WERI-Rb-1 (cell line): Measurements from ENCODE around the gene PCDHB1.

ENCODE experiments used
- DNase-seq: peaks from one replicate; pipeline ENCODE4 v3.0.0-alpha.2; 2020
- H3K27ac ChIP-seq: fragments of 250-450 bp; sonication (Bioruptor Pico); 2 replicates; pipeline ENCODE4 v1.5.1; 2020; ENCODE audit warnings: mild to moderate bottlenecking, moderate library complexity
- H3K27me3 ChIP-seq: fragments of 250-450 bp; sonication (Bioruptor Pico); 2 replicates; pipeline ENCODE4 v1.5.1; 2021; ENCODE audit warnings: mild to moderate bottlenecking, low read depth, moderate library complexity; ENCODE audit not compliant: insufficient read depth, severe bottlenecking
- H3K36me3 ChIP-seq: fragments of 250-450 bp; sonication (Bioruptor Pico); 2 replicates; pipeline ENCODE4 v1.5.1; 2020; ENCODE audit warnings: mild to moderate bottlenecking, moderate library complexity
- H3K4me3 ChIP-seq: 2 replicates; pipeline ENCODE4 v1.5.1; 2011; ENCODE audit warnings: low read depth, mild to moderate bottlenecking, control low read depth, low read length
- H3K9me3 ChIP-seq: fragments of 250-450 bp; sonication (Bioruptor Pico); 2 replicates; pipeline ENCODE4 v1.5.1; 2021; ENCODE audit warnings: mild to moderate bottlenecking, moderate library complexity; ENCODE audit not compliant: severe bottlenecking
- TF ChIP-seq, protein P1 (sequence below): IDR thresholded peaks from 2 replicates; pipeline ENCODE4 v1.5.1; 2011; ENCODE audit warnings: low read depth, mild to moderate bottlenecking, control low read depth, inconsistent platforms, low read length

PCDHB1 gene

GRCh38 chr5:141040771-141041426 lies 10.3 kb upstream of the PCDHB1 start:
- no peaks in the 10 kb centered on the region for H3K9me3 ChIP-seq
- H3K27ac ChIP-seq = peak overlapping the region; percentile 99
- H3K27me3 ChIP-seq = no peaks in the 10 kb centered on the region
- DNase-seq = peak; percentile 98
- H3K4me3 ChIP-seq = peak overlapping the region; percentile 95
- TF ChIP-seq, protein P1, sequence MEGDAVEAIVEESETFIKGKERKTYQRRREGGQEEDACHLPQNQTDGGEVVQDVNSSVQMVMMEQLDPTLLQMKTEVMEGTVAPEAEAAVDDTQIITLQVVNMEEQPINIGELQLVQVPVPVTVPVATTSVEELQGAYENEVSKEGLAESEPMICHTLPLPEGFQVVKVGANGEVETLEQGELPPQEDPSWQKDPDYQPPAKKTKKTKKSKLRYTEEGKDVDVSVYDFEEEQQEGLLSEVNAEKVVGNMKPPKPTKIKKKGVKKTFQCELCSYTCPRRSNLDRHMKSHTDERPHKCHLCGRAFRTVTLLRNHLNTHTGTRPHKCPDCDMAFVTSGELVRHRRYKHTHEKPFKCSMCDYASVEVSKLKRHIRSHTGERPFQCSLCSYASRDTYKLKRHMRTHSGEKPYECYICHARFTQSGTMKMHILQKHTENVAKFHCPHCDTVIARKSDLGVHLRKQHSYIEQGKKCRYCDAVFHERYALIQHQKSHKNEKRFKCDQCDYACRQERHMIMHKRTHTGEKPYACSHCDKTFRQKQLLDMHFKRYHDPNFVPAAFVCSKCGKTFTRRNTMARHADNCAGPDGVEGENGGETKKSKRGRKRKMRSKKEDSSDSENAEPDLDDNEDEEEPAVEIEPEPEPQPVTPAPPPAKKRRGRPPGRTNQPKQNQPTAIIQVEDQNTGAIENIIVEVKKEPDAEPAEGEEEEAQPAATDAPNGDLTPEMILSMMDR = peak; percentile 35; the same call in 1 of the 2 replicates
- no peaks in the 10 kb centered on the region for H3K36me3 ChIP-seq

DNA sequence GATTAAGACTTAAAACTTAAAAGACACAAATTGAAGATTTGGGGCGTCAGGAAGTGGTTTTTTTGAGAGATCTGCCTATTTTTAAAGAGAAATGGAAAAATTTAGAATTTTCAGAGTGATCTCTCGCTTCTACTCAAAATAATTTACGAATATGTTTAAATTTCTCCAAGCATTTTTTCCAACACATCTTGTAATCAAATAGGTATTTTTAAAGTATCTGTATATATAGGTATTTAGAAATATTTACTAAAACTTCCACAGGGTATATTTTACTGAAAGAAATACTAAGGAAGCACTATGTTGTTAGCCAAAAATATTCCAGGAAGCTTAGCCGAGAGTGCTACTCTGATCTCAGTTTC lies 9.8 kb upstream of the PCDHB1 start:
- TF ChIP-seq, protein P1 = no peak
- Histone ChIP-seq H3K27me3 (no peaks in the 10 kb centered on the region), H3K27ac (no peak overlapping the region), H3K9me3 (no peaks in the 10 kb centered on the region), H3K36me3 (no peaks in the 10 kb centered on the region), H3K4me3 (no peak overlapping the region)
- DNase-seq = no peak

- Histone ChIP-seq H3K4me3 (no peak overlapping the region), H3K9me3 (no peaks in the 10 kb centered on the region), H3K27ac (no peak overlapping the region), H3K27me3 (no peaks in the 10 kb centered on the region), H3K36me3 (no peaks in the 10 kb centered on the region)
- TF ChIP-seq, protein P1 = no peak
- no peak for DNase-seq
Measured at GRCh38 chr5:141042555-141042954, 8.6 kb upstream of the PCDHB1 start.

DNA sequence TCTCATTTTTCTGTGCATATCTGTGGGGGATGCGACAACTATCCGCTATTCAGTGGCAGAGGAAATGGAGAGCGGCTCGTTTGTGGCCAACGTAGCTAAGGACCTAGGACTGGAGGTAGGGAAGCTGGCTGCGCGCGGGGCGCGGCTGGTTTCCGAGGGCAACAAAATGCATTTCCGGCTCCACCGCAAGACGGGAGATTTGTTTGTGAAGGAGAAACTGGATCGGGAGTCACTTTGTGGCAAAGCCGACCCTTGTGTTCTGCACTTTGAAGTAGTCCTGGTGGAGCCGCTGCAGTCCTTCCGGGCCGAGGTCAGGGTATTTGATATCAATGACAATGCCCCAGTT lies 320 bp downstream of the PCDHB1 start:
- H3K27me3 ChIP-seq = peaks cover 5% of the 10 kb centered on the region
- H3K27ac ChIP-seq = no peak overlapping the region
- no peaks in the 10 kb centered on the region for H3K36me3 ChIP-seq
- DNase-seq = no peak
- no peaks in the 10 kb centered on the region for H3K9me3 ChIP-seq
- TF ChIP-seq, protein P1 = no peak
- H3K4me3 ChIP-seq = peak overlapping the region; percentile 14; the same call in 1 of the 2 replicates

- H3K36me3 ChIP-seq = no peaks in the 10 kb centered on the region
- DNase-seq = no peak
- H3K4me3 ChIP-seq = no peak overlapping the region
- TF ChIP-seq, protein P1 = no peak
- H3K9me3 ChIP-seq = no peaks in the 10 kb centered on the region
- H3K27ac ChIP-seq = no peak overlapping the region
- H3K27me3 ChIP-seq = no peaks in the 10 kb centered on the region
Measured at GRCh38 chr5:141077826-141078225, 26.7 kb downstream of the PCDHB1 start.

DNA sequence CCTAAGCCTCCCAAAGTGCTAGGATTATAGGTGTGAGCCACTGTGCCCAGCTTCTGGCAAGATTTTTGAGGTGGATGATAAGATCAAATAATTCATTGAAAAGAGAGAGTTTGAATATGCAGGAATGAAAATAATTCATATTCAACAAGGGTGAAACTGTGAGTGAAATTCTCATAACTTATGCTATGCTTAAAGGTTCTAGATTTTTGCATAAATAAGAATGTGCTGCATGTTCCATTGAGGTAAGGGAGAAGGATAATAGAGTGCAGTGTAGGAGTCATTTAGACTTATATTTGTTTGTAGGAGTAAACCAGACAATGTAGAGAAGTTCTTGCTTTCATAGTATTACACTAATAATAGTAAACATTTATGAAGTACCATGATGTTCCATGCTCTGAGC lies 31.1 kb downstream of the PCDHB1 start:
- TF ChIP-seq, protein P1 = no peak

More for the DNA sequence above, 31.1 kb downstream of the PCDHB1 start:
- H3K27me3 ChIP-seq = no peaks in the 10 kb centered on the region
- no peak for DNase-seq
- no peak overlapping the region for H3K27ac ChIP-seq
- H3K36me3 ChIP-seq = no peaks in the 10 kb centered on the region
- H3K4me3 ChIP-seq = no peak overlapping the region
- H3K9me3 ChIP-seq = peaks cover 4% of the 10 kb centered on the region
